Peyer's patch (tissue), 4 donors: ENCODE measurements around the gene NUDCD3. TPM values are rescaled to one million over a fixed set of nuclear protein-coding genes. Genes with fewer than 3 reads are reported as not detected.

Experiments used
- DNase-seq, 3 donors: peaks; one replicate each; pipeline ENCODE4 v3.0.0-alpha.2; 2017 to 2019
- H3K27ac ChIP-seq, 4 donors: fragments of 200-600 bp; sonication (generic); one replicate each; pipeline ENCODE4 v1.5.1; 2016 to 2019
- H3K27me3 ChIP-seq, 2 donors: fragments of 200-600 bp; sonication (generic); one replicate each; pipeline ENCODE4 v1.5.1; 2019
- H3K36me3 ChIP-seq, 3 donors: fragments of 200-600 bp; sonication (generic); one replicate each; pipeline ENCODE4 v1.5.1; 2016 to 2019
- H3K4me1 ChIP-seq, 4 donors: fragments of 200-600 bp; sonication (generic); one replicate each; pipeline ENCODE4 v1.5.1; 2016 to 2019
- H3K4me3 ChIP-seq, 4 donors: fragments of 200-600 bp; sonication (generic); 1 replicate in 3 of 4; 2 replicates in 1 of 4; pipeline ENCODE4 v1.5.1; 2016 to 2019; ENCODE audit warnings: mild to moderate bottlenecking in 1 of 4
- H3K9me3 ChIP-seq, 4 donors: fragments of 200-600 bp; sonication (generic); one replicate each; pipeline ENCODE4 v1.5.1; 2016 to 2019; ENCODE audit warnings: mild to moderate bottlenecking in 1 of 4
- CTCF ChIP-seq, 6 experiments: fragments of 450-650 bp in 4 of 6; fragments of 200-600 bp in 2 of 6; sonication (generic) in 1 of 6; IDR thresholded peaks; one replicate each; pipeline ENCODE4 v1.5.1; 2017 to 2019; ENCODE audit warnings: antibody characterized with exemption in 6 of 6, mild to moderate bottlenecking in 3 of 6, moderate library complexity in 1 of 6
- POLR2A ChIP-seq, 2 donors: fragments of 450-650 bp; IDR thresholded peaks; one replicate each; pipeline ENCODE4 v1.5.1; 2017; ENCODE audit warnings: antibody characterized with exemption in 2 of 2, mild to moderate bottlenecking in 2 of 2, moderate library complexity in 2 of 2
- total RNA-seq, 4 donors: library from RNA; depleted of rRNA; stranded (reverse); fragments of >200 nt; gene quantifications; one replicate each; pipeline ENCODE4 v1.1.0, GENCODE V29; 2016

The NUDCD3 gene
- total RNA-seq, 4 donors from 2014 or later: 32.9 to 61.9 (median 44.1) TPM

DNA sequence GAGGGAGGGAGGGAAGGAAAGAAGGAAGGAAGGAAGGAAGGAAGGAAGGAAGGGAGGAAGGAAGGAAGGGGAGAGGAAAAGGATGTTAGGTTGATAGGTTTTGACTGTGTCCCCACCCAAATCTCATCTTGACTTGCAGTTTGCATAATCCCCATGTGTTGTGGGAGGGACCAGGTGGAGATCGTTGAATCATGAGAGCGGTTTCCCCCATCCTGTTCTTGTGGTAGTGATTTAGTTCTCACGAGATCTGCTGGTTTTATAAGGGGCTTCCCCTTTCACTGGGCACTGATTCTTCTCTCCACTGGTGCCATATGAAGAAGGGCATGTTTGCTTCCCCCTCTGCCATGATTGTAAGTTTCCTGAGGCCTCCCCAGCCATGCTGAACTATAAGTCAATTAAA, 15.1 kb upstream of the NUDCD3 start:
- Histone ChIP-seq H3K36me3 (no peaks in the 10 kb centered on the region), H3K9me3 (no peaks in the 10 kb centered on the region), H3K27me3 (no peaks in the 10 kb centered on the region), H3K4me1 (no peaks in the 10 kb centered on the region), H3K4me3 (no peak overlapping the region), H3K27ac (no peak overlapping the region)
- DNase-seq: no peak
- TF ChIP-seq CTCF (IDR thresholded peaks at IDR 0.05) (no peak), POLR2A (IDR thresholded peaks at IDR 0.05) (no peak)

GRCh38 chr7:44498230-44498954, 7.9 kb upstream of the NUDCD3 start:
- Histone ChIP-seq H3K36me3 (no peaks in the 10 kb centered on the region), H3K4me3 (no peak overlapping the region), H3K27me3 (no peaks in the 10 kb centered on the region), H3K27ac (no peak overlapping the region), H3K9me3 (no peaks in the 10 kb centered on the region), H3K4me1 (no peaks in the 10 kb centered on the region)
- no peak for DNase-seq
- TF ChIP-seq POLR2A (IDR thresholded peaks at IDR 0.05) (no peak), CTCF (IDR thresholded peaks at IDR 0.05) (no peak)

DNA sequence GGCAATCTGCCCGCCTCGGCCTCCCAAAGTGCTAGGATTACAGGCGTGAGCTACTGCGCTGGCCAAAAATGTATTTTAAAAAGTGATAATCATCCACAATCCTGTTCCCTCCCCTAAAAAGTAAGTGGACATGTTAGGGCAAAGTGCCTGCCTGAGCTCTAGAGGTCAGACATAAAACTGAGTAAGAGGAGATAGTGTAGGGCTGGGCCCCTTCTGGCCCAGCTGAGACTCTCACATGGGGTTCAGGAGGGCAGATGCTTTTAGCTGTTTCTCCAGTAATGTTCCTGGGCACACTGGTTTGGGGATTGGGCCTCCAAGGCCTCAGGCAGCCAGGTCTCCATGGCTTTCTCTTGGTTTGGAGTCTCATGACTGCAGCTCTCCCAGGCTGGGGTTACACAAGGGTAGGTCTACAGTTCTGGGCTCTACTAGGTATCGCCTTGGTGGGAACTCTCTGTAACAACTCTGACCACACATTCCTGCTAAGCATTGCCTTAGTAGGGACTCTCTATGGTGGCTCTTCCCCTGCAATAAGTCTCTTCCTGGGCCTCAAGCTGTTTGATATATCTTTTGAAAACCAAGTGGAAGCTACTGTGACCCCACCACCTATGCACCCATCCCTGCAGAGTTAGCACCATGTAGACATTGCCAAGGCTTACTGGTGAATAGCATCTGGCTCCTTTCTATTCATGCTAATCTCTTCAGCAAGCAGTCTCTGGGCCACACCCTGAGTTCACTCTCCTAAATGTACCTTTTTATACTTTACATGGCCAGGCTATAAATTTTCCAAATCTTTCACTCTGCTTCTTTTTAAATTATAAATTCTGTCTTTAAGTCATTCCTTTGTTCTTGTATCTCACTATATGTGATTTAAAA, 6.9 kb upstream of the NUDCD3 start:
- Histone ChIP-seq H3K4me1 (no peaks in the 10 kb centered on the region), H3K9me3 (no peaks in the 10 kb centered on the region), H3K27ac (no peak overlapping the region), H3K27me3 (no peaks in the 10 kb centered on the region), H3K36me3 (no peaks in the 10 kb centered on the region), H3K4me3 (no peak overlapping the region)
- TF ChIP-seq POLR2A (IDR thresholded peaks at IDR 0.05) (no peak), CTCF (IDR thresholded peaks at IDR 0.05) (no peak)
- no peak for DNase-seq

DNA sequence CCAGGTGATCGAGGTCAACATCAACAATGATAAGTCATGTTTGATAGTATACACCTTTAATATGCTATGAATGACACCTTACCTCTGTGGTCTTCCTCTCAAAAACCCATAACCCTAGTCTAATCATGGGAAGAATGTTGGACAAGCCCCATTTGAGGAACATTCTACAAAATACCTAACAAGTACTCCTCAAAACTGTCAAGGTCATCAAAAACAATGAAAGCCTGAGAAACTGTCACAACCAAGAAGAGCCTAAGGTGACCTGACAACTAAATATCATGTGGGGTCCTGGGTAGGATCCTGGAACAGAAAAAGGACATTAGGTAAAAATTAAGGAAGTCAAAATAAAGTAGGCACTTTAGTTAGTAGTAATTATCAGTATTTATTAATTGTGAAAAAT, 5.9 kb upstream of the NUDCD3 start:
- no peak for DNase-seq
- no peak overlapping the region for H3K27ac ChIP-seq
- no peak for TF ChIP-seq CTCF (IDR thresholded peaks at IDR 0.05)
- TF ChIP-seq POLR2A (IDR thresholded peaks at IDR 0.05): no peak
- H3K36me3 ChIP-seq: no peaks in the 10 kb centered on the region
- no peak overlapping the region for H3K4me3 ChIP-seq
- no peaks in the 10 kb centered on the region for H3K27me3 ChIP-seq
- H3K4me1 ChIP-seq: no peaks in the 10 kb centered on the region
- H3K9me3 ChIP-seq: no peaks in the 10 kb centered on the region

DNA sequence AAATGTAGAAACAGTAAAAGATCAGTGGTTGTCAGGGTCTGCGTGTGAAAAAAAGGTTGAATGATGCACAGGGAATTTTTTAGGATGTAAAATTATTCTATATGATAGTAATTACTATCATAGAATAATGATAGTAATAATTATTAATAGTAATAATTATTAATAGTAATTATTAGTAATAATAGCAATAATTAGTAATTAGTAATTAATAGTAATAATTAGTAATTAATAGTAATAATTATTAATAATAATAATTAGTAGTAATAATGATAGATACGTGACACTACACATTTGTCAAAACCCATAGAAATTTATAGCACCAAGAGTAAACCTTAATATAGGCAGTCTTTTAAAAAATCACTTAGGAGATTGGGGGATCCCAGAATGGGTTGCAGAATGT, 4.5 kb upstream of the NUDCD3 start:
- H3K27me3 ChIP-seq: no peaks in the 10 kb centered on the region
- no peaks in the 10 kb centered on the region for H3K9me3 ChIP-seq
- no peak overlapping the region for H3K4me3 ChIP-seq
- no peaks in the 10 kb centered on the region for H3K4me1 ChIP-seq
- DNase-seq: no peak
- TF ChIP-seq CTCF (IDR thresholded peaks at IDR 0.05) (no peak), POLR2A (IDR thresholded peaks at IDR 0.05) (no peak)
- no peaks in the 10 kb centered on the region for H3K36me3 ChIP-seq
- no peak overlapping the region for H3K27ac ChIP-seq
